Glutamatergic neuron (in vitro differentiated cells): ENCODE data around the gene SYNE1. TPM values are rescaled to one million over a fixed set of nuclear protein-coding genes. Genes with fewer than 3 reads are reported as not detected.

ENCODE experiments used
- DNase-seq: peaks from one replicate; pipeline ENCODE4 v3.0.0; 2022
- H3K27ac Mint-ChIP-seq: one replicate; pipeline ENCODE4 v1.8.0; 2020; ENCODE audit warnings: mild to moderate bottlenecking, mixed read lengths, inconsistent platforms; ENCODE audit not compliant: unreplicated experiment
- H3K27me3 Mint-ChIP-seq: one replicate; pipeline ENCODE4 v1.8.0; 2020; ENCODE audit warnings: mild to moderate bottlenecking, moderate library complexity, mixed read lengths, inconsistent platforms; ENCODE audit not compliant: unreplicated experiment
- H3K36me3 Mint-ChIP-seq: one replicate; pipeline ENCODE4 v1.8.0; 2020; ENCODE audit warnings: mild to moderate bottlenecking, mixed read lengths, inconsistent platforms; ENCODE audit not compliant: unreplicated experiment
- H3K4me1 Mint-ChIP-seq: one replicate; pipeline ENCODE4 v1.8.0; 2020; ENCODE audit warnings: mild to moderate bottlenecking, low read depth, mixed read lengths, inconsistent platforms; ENCODE audit not compliant: unreplicated experiment
- H3K4me3 Mint-ChIP-seq: one replicate; pipeline ENCODE4 v1.8.0; 2020; ENCODE audit warnings: mild to moderate bottlenecking, mixed read lengths, inconsistent platforms; ENCODE audit not compliant: unreplicated experiment
- H3K9me3 Mint-ChIP-seq: one replicate; pipeline ENCODE4 v1.8.0; 2020; ENCODE audit warnings: mild to moderate bottlenecking, moderate library complexity, mixed read lengths, inconsistent platforms; ENCODE audit not compliant: unreplicated experiment
- CTCF ChIP-seq: fragments of 200-600 bp; sonication (generic); IDR thresholded peaks from one replicate; pipeline ENCODE4 v1.5.0; 2021; ENCODE audit not compliant: partially characterized antibody, unreplicated experiment
- total RNA-seq: library from RNA; stranded (reverse); fragmentation: NEBNext Ultra II Directional; extraction: Animal tissue kit (Norgen Biotek cat#: 25700); gene quantifications from one replicate; pipeline ENCODE4 v1.2.1, GENCODE V29; 2021; ENCODE audit not compliant: unreplicated experiment

SYNE1 gene
- total RNA-seq, 1 donor from 2014 or later: 23.4 TPM

- H3K9me3 Mint-ChIP-seq: no peaks in the 10 kb centered on the region
- no peaks in the 10 kb centered on the region for H3K27me3 Mint-ChIP-seq
- no peak for DNase-seq
- no peaks in the 10 kb centered on the region for H3K36me3 Mint-ChIP-seq
- H3K4me3 Mint-ChIP-seq: no peak overlapping the region
- H3K4me1 Mint-ChIP-seq: no peaks in the 10 kb centered on the region
- TF ChIP-seq CTCF: no peak
- H3K27ac Mint-ChIP-seq: no peak overlapping the region
Measured at GRCh38 chr6:152207915-152208714, 429.0 kb downstream of the SYNE1 start.

DNA sequence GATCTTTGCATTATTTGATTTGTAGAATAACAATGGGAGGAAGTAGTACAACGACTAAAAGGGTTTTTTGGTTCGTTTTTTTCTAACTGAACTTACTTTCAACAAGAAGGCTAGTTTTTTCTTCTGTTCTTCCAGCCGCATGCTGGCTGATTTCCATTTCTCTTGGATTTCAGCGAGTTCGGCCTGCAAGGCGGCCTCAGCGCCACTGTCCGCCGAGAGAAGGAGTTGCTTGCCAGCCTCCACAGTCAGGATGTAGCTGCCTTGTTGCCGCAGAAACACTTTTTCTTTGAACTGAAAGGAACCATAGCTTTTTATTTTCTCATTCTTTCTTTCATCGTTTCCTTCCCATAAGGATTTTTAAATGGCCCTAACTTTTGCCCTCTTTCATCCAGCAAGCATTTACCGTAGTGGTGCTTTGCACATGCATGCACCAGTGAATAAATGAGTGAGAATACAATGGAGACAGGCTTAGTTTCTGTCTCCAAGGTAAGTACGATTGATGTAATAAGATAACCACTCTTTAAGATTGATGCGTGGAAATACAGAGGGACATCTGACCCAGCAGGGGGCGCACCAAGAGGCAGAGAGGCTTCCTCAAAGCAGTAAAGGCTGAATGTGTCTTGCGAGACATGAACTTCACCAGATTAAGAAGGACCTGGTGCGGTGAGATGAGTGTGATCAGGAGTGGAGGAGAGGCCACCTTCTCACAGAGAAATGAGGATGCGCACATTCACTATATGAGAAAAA lies 430.9 kb downstream of the SYNE1 start:
- Mint-ChIP-seq H3K9me3 (no peaks in the 10 kb centered on the region), H3K4me1 (no peaks in the 10 kb centered on the region), H3K36me3 (no peaks in the 10 kb centered on the region), H3K27me3 (no peaks in the 10 kb centered on the region), H3K27ac (no peak overlapping the region), H3K4me3 (no peak overlapping the region)
- peak; percentile 71 for TF ChIP-seq CTCF
- peak; percentile 63 for DNase-seq

GRCh38 chr6:152204591-152204990 lies 432.6 kb downstream of the SYNE1 start:
- TF ChIP-seq CTCF: no peak
- no peak for DNase-seq
- no peaks in the 10 kb centered on the region for H3K27me3 Mint-ChIP-seq
- no peak overlapping the region for H3K4me3 Mint-ChIP-seq
- no peaks in the 10 kb centered on the region for H3K36me3 Mint-ChIP-seq
- H3K4me1 Mint-ChIP-seq: no peaks in the 10 kb centered on the region
- H3K9me3 Mint-ChIP-seq: no peaks in the 10 kb centered on the region
- H3K27ac Mint-ChIP-seq: no peak overlapping the region

DNA sequence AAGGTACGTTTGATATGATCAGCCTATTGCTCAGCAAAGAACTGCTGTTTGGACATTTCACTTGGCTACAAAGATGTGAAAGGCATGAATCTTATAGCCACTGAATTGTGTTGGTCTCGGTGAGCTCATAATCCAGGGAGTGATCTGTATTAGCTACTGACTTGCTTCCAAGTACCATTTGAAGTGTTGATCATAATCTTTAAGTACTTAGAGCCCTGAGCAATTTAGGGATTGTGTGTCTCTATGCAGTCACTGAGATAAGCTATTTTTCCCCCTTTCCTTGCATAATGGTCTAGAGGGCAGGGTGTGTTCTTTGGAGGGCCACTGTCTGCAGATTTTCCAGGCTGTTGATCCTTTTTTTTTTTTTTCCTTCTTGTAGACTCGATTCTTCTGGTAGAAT lies 436.0 kb downstream of the SYNE1 start:
- Mint-ChIP-seq H3K9me3 (no peaks in the 10 kb centered on the region), H3K4me1 (no peaks in the 10 kb centered on the region), H3K36me3 (peaks cover 12% of the 10 kb centered on the region), H3K27ac (no peak overlapping the region), H3K4me3 (no peak overlapping the region), H3K27me3 (no peaks in the 10 kb centered on the region)
- no peak for DNase-seq
- no peak for TF ChIP-seq CTCF

DNA sequence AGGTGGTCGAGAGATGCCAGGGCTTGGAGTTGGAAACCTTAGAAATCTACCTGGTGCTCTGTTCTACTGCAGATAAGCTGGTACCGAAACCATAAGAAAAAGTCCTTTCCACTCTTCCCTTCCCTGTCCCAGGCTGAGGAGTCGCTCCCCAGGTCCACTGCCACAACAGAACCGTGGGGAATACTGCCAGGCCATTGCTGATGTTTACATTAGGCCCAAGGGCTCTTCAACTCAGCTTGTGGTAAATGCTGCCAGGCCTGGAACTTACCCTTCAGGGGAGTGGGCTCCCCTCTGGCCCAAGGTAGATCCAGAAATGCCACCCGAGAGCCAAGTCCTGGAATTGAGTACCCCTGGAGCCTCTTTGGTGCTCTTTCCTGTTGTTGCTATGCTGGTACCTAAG lies 441.3 kb downstream of the SYNE1 start:
- H3K27ac Mint-ChIP-seq: no peak overlapping the region

More for the DNA sequence above, 441.3 kb downstream of the SYNE1 start:
- no peak for DNase-seq
- Mint-ChIP-seq H3K9me3 (no peaks in the 10 kb centered on the region), H3K27me3 (no peaks in the 10 kb centered on the region), H3K4me3 (no peak overlapping the region), H3K36me3 (peaks cover 23% of the 10 kb centered on the region), H3K4me1 (no peaks in the 10 kb centered on the region)
- TF ChIP-seq CTCF: no peak
